Liver (tissue), 3 donors: Measurements from ENCODE around the gene IGF1.

ENCODE experiments used
- GABPA ChIP-seq, 2 donors: IDR thresholded peaks in 1 of 2; conservative IDR thresholded peaks in 1 of 2; 2 replicates each; pipeline ENCODE4 v1.6.1; 2016; ENCODE audit warnings: antibody characterized with exemption in 2 of 2, mild to moderate bottlenecking in 1 of 2, moderate library complexity in 1 of 2
- TF ChIP-seq, protein P1 (sequence below): fragments of 150-350 bp; IDR thresholded peaks from 2 replicates; pipeline ENCODE4 v1.5.1; 2017; ENCODE audit warnings: improper control_type of control experiment, low read depth, low read length; ENCODE audit not compliant: missing input control
- donor health status: healthy.
- donor health status: healthy.

GRCh38 chr12:102462795-102463465 lies 17.4 kb downstream of the IGF1 start:
- TF ChIP-seq, protein P1, sequence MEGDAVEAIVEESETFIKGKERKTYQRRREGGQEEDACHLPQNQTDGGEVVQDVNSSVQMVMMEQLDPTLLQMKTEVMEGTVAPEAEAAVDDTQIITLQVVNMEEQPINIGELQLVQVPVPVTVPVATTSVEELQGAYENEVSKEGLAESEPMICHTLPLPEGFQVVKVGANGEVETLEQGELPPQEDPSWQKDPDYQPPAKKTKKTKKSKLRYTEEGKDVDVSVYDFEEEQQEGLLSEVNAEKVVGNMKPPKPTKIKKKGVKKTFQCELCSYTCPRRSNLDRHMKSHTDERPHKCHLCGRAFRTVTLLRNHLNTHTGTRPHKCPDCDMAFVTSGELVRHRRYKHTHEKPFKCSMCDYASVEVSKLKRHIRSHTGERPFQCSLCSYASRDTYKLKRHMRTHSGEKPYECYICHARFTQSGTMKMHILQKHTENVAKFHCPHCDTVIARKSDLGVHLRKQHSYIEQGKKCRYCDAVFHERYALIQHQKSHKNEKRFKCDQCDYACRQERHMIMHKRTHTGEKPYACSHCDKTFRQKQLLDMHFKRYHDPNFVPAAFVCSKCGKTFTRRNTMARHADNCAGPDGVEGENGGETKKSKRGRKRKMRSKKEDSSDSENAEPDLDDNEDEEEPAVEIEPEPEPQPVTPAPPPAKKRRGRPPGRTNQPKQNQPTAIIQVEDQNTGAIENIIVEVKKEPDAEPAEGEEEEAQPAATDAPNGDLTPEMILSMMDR: no peak
- TF ChIP-seq GABPA (IDR thresholded peaks at IDR 0.05 in 1 of 2, conservative IDR thresholded peaks at IDR 0.05 in 1 of 2): no peak
